ENCODE data around the gene CPEB4.

The CPEB4 gene

GRCh38 chr5:173859408-173860159 is 28.6 kb upstream of the CPEB4 start:
- no peak for DNase-seq (ENCODE audit: low read depth)

- DNase-seq (ENCODE audit: low read depth) = no peak
Observed at GRCh38 chr5:173862047-173862477, 26.1 kb upstream of the CPEB4 start.

GRCh38 chr5:173863359-173863758 is 24.8 kb upstream of the CPEB4 start:
- no peak for DNase-seq (ENCODE audit: low read depth)

GRCh38 chr5:173864126-173865050 is 23.8 kb upstream of the CPEB4 start:
- DNase-seq (ENCODE audit: low read depth) = no peak

GRCh38 chr5:173866243-173866857 is 21.8 kb upstream of the CPEB4 start:
- DNase-seq (ENCODE audit: low read depth) = no peak

- no peak for DNase-seq (ENCODE audit: low read depth)
Observed at GRCh38 chr5:173866858-173867679, 21.1 kb upstream of the CPEB4 start.

GRCh38 chr5:173868096-173868880 is 19.9 kb upstream of the CPEB4 start:
- DNase-seq (ENCODE audit: low read depth) = no peak

GRCh38 chr5:173869316-173869715 is 18.8 kb upstream of the CPEB4 start:
- DNase-seq (ENCODE audit: low read depth) = no peak

- no peak for DNase-seq (ENCODE audit: low read depth)
Observed at GRCh38 chr5:173872957-173873305, 15.2 kb upstream of the CPEB4 start.

GRCh38 chr5:173873306-173873922 is 14.7 kb upstream of the CPEB4 start:
- DNase-seq (ENCODE audit: low read depth) = no peak

GRCh38 chr5:173875189-173875588 is 13.0 kb upstream of the CPEB4 start:
- DNase-seq (ENCODE audit: low read depth) = no peak

- DNase-seq (ENCODE audit: low read depth) = no peak
Observed at GRCh38 chr5:173878224-173878967, 9.8 kb upstream of the CPEB4 start.

GRCh38 chr5:173880306-173880985 is 7.7 kb upstream of the CPEB4 start:
- DNase-seq (ENCODE audit: low read depth) = peak; percentile 65

- no peak for DNase-seq (ENCODE audit: low read depth)
Observed at GRCh38 chr5:173881811-173882575, 6.2 kb upstream of the CPEB4 start.

- DNase-seq (ENCODE audit: low read depth) = peak; percentile 49
Observed at GRCh38 chr5:173882632-173883031, 5.5 kb upstream of the CPEB4 start.

- no peak for DNase-seq (ENCODE audit: low read depth)
Observed at GRCh38 chr5:173883347-173883924, 4.7 kb upstream of the CPEB4 start.

- DNase-seq (ENCODE audit: low read depth) = no peak
Observed at GRCh38 chr5:173884402-173885053, 3.6 kb upstream of the CPEB4 start.

- no peak for DNase-seq (ENCODE audit: low read depth)
Observed at GRCh38 chr5:173885054-173885443, 3.1 kb upstream of the CPEB4 start.

All from HS-5 (cell line).